NB4 (cell line): ENCODE results near the gene PDCL3.

Experiments used
- DNase-seq: peaks from one replicate; pipeline ENCODE4 v3.0.0; 2010; ENCODE audit warnings: low read depth
- H3K4me3 ChIP-seq: one replicate; pipeline ENCODE4 v1.5.1; 2011; ENCODE audit warnings: mild to moderate bottlenecking, low read depth, low read length, moderate library complexity
- CTCF ChIP-seq: IDR thresholded peaks from one replicate; pipeline ENCODE4 v1.5.1; 2012; ENCODE audit warnings: low read depth, low read length
- MAX ChIP-seq: IDR thresholded peaks from 2 replicates; pipeline ENCODE4 v1.6.1; 2011; ENCODE audit warnings: low read depth, low read length
- MYC ChIP-seq: IDR thresholded peaks from 2 replicates; pipeline ENCODE4 v1.6.1; 2011; ENCODE audit warnings: low read depth, low read length
- POLR2A ChIP-seq: IDR thresholded peaks from 2 replicates; pipeline ENCODE4 v1.6.1; 2011; ENCODE audit warnings: mild to moderate bottlenecking; ENCODE audit not compliant: insufficient read length; ENCODE audit errors: extremely low read depth

PDCL3 gene

GRCh38 chr2:100522430-100522829 is 40.4 kb upstream of the PDCL3 start:
- H3K4me3 ChIP-seq: no peak overlapping the region
- DNase-seq: no peak
- no peak for TF ChIP-seq POLR2A
- TF ChIP-seq MYC: no peak
- no peak for TF ChIP-seq CTCF
- TF ChIP-seq MAX: no peak

GRCh38 chr2:100524331-100524730 is 38.5 kb upstream of the PDCL3 start:
- H3K4me3 ChIP-seq: no peak overlapping the region
- TF ChIP-seq MYC: no peak
- no peak for DNase-seq

- TF ChIP-seq MAX (no peak), CTCF (no peak), POLR2A (no peak), MYC (no peak)
- H3K4me3 ChIP-seq: no peak overlapping the region
- DNase-seq: no peak
These were observed 35.9 kb upstream of the PDCL3 start for GRCh38 chr2:100526868-100527267.

- no peak overlapping the region for H3K4me3 ChIP-seq
- TF ChIP-seq CTCF (no peak), MYC (no peak), MAX (no peak), POLR2A (no peak)
- DNase-seq: no peak
These were observed 35.3 kb upstream of the PDCL3 start for GRCh38 chr2:100527440-100528015.

GRCh38 chr2:100529176-100529575 is 33.6 kb upstream of the PDCL3 start:
- TF ChIP-seq MYC: no peak
- no peak for TF ChIP-seq POLR2A
- TF ChIP-seq MAX: no peak
- TF ChIP-seq CTCF: no peak
- H3K4me3 ChIP-seq: no peak overlapping the region
- DNase-seq: no peak

- TF ChIP-seq POLR2A: no peak
- no peak for TF ChIP-seq CTCF
- TF ChIP-seq MAX: no peak
- TF ChIP-seq MYC: no peak
- no peak for DNase-seq
- H3K4me3 ChIP-seq: no peak overlapping the region
These were observed 32.9 kb upstream of the PDCL3 start for GRCh38 chr2:100529900-100530299.
